AG08396 (cell line): Measurements from ENCODE around the gene TMEM19.
"Not testable (repeated sequence)": the region's sequence is repeated elsewhere in the genome, so short reads cannot be mapped to it uniquely, and the experiment has no call there.

ENCODE experiments used
- DNase-seq: peaks from one replicate; pipeline ENCODE4 v3.0.0; 2012; ENCODE audit warnings: low spot score, mixed read lengths

TMEM19 gene

GRCh38 chr12:71665090-71665463 lies 20.8 kb upstream of the TMEM19 start:
- DNase-seq, result no peak

- no peak for DNase-seq
Measured at GRCh38 chr12:71666259-71666658, 19.6 kb upstream of the TMEM19 start.

GRCh38 chr12:71671311-71671710 lies 14.6 kb upstream of the TMEM19 start:
- DNase-seq, result no peak

GRCh38 chr12:71671816-71672215 lies 14.1 kb upstream of the TMEM19 start:
- DNase-seq, result no peak

- DNase-seq, result no peak
Measured at GRCh38 chr12:71682466-71682865, 3.4 kb upstream of the TMEM19 start.

- DNase-seq, result no peak
Measured at GRCh38 chr12:71683633-71684032, 2.2 kb upstream of the TMEM19 start.

GRCh38 chr12:71684081-71684480 lies 1.8 kb upstream of the TMEM19 start:
- no peak for DNase-seq

GRCh38 chr12:71685312-71685906 lies 473 bp upstream of the TMEM19 start:
- DNase-seq, result no peak

- DNase-seq, result no peak
Measured at GRCh38 chr12:71686658-71687025, 760 bp downstream of the TMEM19 start.

GRCh38 chr12:71687172-71687571 lies 1.3 kb downstream of the TMEM19 start:
- DNase-seq, result not testable (repeated sequence)

GRCh38 chr12:71688961-71689570 lies 3.2 kb downstream of the TMEM19 start:
- DNase-seq, result no peak

GRCh38 chr12:71691504-71692129 lies 5.7 kb downstream of the TMEM19 start:
- no peak for DNase-seq

GRCh38 chr12:71693126-71693525 lies 7.2 kb downstream of the TMEM19 start:
- no peak for DNase-seq

GRCh38 chr12:71693651-71694050 lies 7.8 kb downstream of the TMEM19 start:
- not testable (repeated sequence) for DNase-seq

- DNase-seq, result no peak
Measured at GRCh38 chr12:71694099-71694820, 8.4 kb downstream of the TMEM19 start.

- no peak for DNase-seq
Measured at GRCh38 chr12:71695782-71696181, 9.9 kb downstream of the TMEM19 start.

- not testable (repeated sequence) for DNase-seq
Measured at GRCh38 chr12:71702181-71702580, 16.3 kb downstream of the TMEM19 start.

GRCh38 chr12:71702590-71702989 lies 16.7 kb downstream of the TMEM19 start:
- DNase-seq, result no peak

- no peak for DNase-seq
Measured at GRCh38 chr12:71703206-71703605, 17.3 kb downstream of the TMEM19 start.

GRCh38 chr12:71704920-71705319 lies 19.0 kb downstream of the TMEM19 start:
- DNase-seq, result no peak

- DNase-seq, result no peak
Measured at GRCh38 chr12:71708658-71709057, 22.8 kb downstream of the TMEM19 start.

GRCh38 chr12:71710276-71711125 lies 24.6 kb downstream of the TMEM19 start:
- peak; percentile 71 for DNase-seq
